DND-41 (cell line): ENCODE data around the gene PCDH8.

Source experiments
- EZH2 ChIP-seq: IDR thresholded peaks from 3 replicates; pipeline ENCODE4 v1.6.1; 2012; ENCODE audit warnings: borderline replicate concordance, low read depth, mild to moderate bottlenecking, moderate library complexity, low read length, inconsistent platforms; ENCODE audit not compliant: severe bottlenecking
- TF ChIP-seq, protein P1 (sequence below): IDR thresholded peaks from 2 replicates; pipeline ENCODE4 v1.5.1; 2012; ENCODE audit warnings: borderline replicate concordance, low read length, moderate library complexity, mild to moderate bottlenecking; ENCODE audit not compliant: poor library complexity, severe bottlenecking; ENCODE audit errors: extremely low read depth

DNA sequence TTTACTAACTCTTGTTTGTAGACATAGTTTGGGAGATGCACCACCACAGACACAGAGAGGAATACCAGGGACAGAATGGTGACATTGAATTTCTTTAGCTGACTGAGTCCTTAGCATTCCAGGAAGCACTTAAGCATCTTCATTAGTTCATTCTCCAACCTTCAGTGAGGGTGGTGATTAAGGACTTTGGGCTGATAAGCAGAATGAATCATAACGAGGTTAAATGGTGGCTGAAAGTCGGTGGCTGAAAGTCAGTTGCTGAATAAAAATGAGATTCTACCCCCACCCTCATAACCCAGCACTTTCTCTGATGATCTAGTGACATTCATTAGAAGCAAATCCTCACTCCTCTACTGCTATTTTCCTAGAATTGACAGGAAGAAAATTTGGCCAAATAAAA is 10.6 kb downstream of the PCDH8 start:
- no peak for TF ChIP-seq EZH2
- TF ChIP-seq, protein P1, sequence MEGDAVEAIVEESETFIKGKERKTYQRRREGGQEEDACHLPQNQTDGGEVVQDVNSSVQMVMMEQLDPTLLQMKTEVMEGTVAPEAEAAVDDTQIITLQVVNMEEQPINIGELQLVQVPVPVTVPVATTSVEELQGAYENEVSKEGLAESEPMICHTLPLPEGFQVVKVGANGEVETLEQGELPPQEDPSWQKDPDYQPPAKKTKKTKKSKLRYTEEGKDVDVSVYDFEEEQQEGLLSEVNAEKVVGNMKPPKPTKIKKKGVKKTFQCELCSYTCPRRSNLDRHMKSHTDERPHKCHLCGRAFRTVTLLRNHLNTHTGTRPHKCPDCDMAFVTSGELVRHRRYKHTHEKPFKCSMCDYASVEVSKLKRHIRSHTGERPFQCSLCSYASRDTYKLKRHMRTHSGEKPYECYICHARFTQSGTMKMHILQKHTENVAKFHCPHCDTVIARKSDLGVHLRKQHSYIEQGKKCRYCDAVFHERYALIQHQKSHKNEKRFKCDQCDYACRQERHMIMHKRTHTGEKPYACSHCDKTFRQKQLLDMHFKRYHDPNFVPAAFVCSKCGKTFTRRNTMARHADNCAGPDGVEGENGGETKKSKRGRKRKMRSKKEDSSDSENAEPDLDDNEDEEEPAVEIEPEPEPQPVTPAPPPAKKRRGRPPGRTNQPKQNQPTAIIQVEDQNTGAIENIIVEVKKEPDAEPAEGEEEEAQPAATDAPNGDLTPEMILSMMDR, result no peak
